ENCODE data around the gene TGFB1I1.

TGFB1I1 gene

GRCh38 chr16:31452631-31453106 lies 19.3 kb upstream of the TGFB1I1 start:
- no peak for DNase-seq (ENCODE audit: low spot score)

GRCh38 chr16:31453255-31454204 lies 18.4 kb upstream of the TGFB1I1 start:
- DNase-seq (ENCODE audit: low spot score): no peak

GRCh38 chr16:31455601-31456314 lies 16.2 kb upstream of the TGFB1I1 start:
- DNase-seq (ENCODE audit: low spot score): no peak

GRCh38 chr16:31456988-31457360 lies 15.0 kb upstream of the TGFB1I1 start:
- DNase-seq (ENCODE audit: low spot score): no peak

- DNase-seq (ENCODE audit: low spot score): peak; percentile 46
Observed at GRCh38 chr16:31458073-31458843, 13.7 kb upstream of the TGFB1I1 start.

GRCh38 chr16:31458844-31459686 lies 12.9 kb upstream of the TGFB1I1 start, which contains the start of gene ARMC5:
ARMC5 (plus strand) TSS chr16:31459501; CDS start chr16:31459525, 24 bp downstream.
- DNase-seq (ENCODE audit: low spot score): peak; percentile 97

- DNase-seq (ENCODE audit: low spot score): peak; percentile 100
Observed at GRCh38 chr16:31459687-31460581, 12.0 kb upstream of the TGFB1I1 start.

GRCh38 chr16:31460582-31461002 lies 11.4 kb upstream of the TGFB1I1 start:
- DNase-seq (ENCODE audit: low spot score): peak; percentile 65

- DNase-seq (ENCODE audit: low spot score): no peak
Observed at GRCh38 chr16:31461201-31461920, 10.6 kb upstream of the TGFB1I1 start.

- no peak for DNase-seq (ENCODE audit: low spot score)
Observed at GRCh38 chr16:31461921-31462804, 9.8 kb upstream of the TGFB1I1 start.

- no peak for DNase-seq (ENCODE audit: low spot score)
Observed at GRCh38 chr16:31464348-31464769, 7.6 kb upstream of the TGFB1I1 start.

- DNase-seq (ENCODE audit: low spot score): no peak
Observed at GRCh38 chr16:31464781-31465260, 7.1 kb upstream of the TGFB1I1 start.

GRCh38 chr16:31465788-31466370 lies 6.1 kb upstream of the TGFB1I1 start:
- no peak for DNase-seq (ENCODE audit: low spot score)

- DNase-seq (ENCODE audit: low spot score): no peak
Observed at GRCh38 chr16:31466381-31466841, 5.5 kb upstream of the TGFB1I1 start.

GRCh38 chr16:31467151-31467773 lies 4.7 kb upstream of the TGFB1I1 start:
- DNase-seq (ENCODE audit: low spot score): no peak

GRCh38 chr16:31467858-31468257 lies 4.1 kb upstream of the TGFB1I1 start:
- no peak for DNase-seq (ENCODE audit: low spot score)

- DNase-seq (ENCODE audit: low spot score): no peak
Observed at GRCh38 chr16:31470615-31471014, 1.3 kb upstream of the TGFB1I1 start.

All from CD4-positive, alpha-beta T cell treated with Interleukin-2 at 100 ng/mL for 4 hours (primary cell).